ENCODE data around the gene RHOB. TPM values are rescaled to one million over a fixed set of nuclear protein-coding genes. Genes with fewer than 3 reads are reported as not detected.

The RHOB gene
- total RNA-seq, 4 donors from 2014 or later = 1,356 to 1,875 (median 1,699) TPM

GRCh38 chr2:20471148-20471547 is 24.3 kb downstream of the RHOB start:
- Histone ChIP-seq H3K27ac (no peak overlapping the region), H3K4me1 (peaks cover 0 to 24% (median 0%) of the 10 kb centered on the region in 4 donors), H3K4me3 (no peak overlapping the region), H3K36me3 (no peaks in the 10 kb centered on the region), H3K9me3 (no peaks in the 10 kb centered on the region), H3K27me3 (no peaks in the 10 kb centered on the region)
- TF ChIP-seq EP300 (IDR thresholded peaks at IDR 0.05) (no peak), CTCF (IDR thresholded peaks at IDR 0.05) (no peak), POLR2A (IDR thresholded peaks at IDR 0.05) (no peak)
- 81 to 96% methylated on average over 4 of the region's 4 CpGs for WGBS, 2 donors
- DNase-seq (ENCODE audit: low spot score in 2 of 2) = no peak

GRCh38 chr2:20471902-20472559 is 25.2 kb downstream of the RHOB start:
- 67 to 70% methylated on average over 1 of the region's 1 CpG for WGBS, 2 donors
- H3K27ac ChIP-seq = no peak overlapping the region
- H3K36me3 ChIP-seq = no peaks in the 10 kb centered on the region
- no peaks in the 10 kb centered on the region for H3K9me3 ChIP-seq
- H3K27me3 ChIP-seq = no peaks in the 10 kb centered on the region
- peaks cover 0 to 19% (median 0%) of the 10 kb centered on the region in 4 donors for H3K4me1 ChIP-seq
- DNase-seq (ENCODE audit: low spot score in 2 of 2) = no peak
- no peak for TF ChIP-seq CTCF (IDR thresholded peaks at IDR 0.05)
- H3K4me3 ChIP-seq = no peak overlapping the region

GRCh38 chr2:20472569-20472968 is 25.7 kb downstream of the RHOB start:
- no peak for DNase-seq (ENCODE audit: low spot score in 2 of 2)
- 89 to 93% methylated on average over 4 of the region's 4 CpGs for WGBS, 2 donors
- Histone ChIP-seq H3K4me1 (peaks cover 0 to 19% (median 0%) of the 10 kb centered on the region in 4 donors), H3K4me3 (no peak overlapping the region), H3K27me3 (no peaks in the 10 kb centered on the region), H3K9me3 (no peaks in the 10 kb centered on the region), H3K36me3 (no peaks in the 10 kb centered on the region), H3K27ac (no peak overlapping the region)
- TF ChIP-seq CTCF (IDR thresholded peaks at IDR 0.05) = no peak
- no peak for TF ChIP-seq EP300 (IDR thresholded peaks at IDR 0.05)
- no peak for TF ChIP-seq POLR2A (IDR thresholded peaks at IDR 0.05)

GRCh38 chr2:20473128-20473527 is 26.3 kb downstream of the RHOB start:
- WGBS, 2 donors = 75 to 77% methylated on average over 4 of the region's 4 CpGs
- H3K36me3 ChIP-seq = no peaks in the 10 kb centered on the region
- TF ChIP-seq EP300 (IDR thresholded peaks at IDR 0.05) = no peak
- no peak for TF ChIP-seq POLR2A (IDR thresholded peaks at IDR 0.05)
- TF ChIP-seq CTCF (IDR thresholded peaks at IDR 0.05) = no peak
- no peaks in the 10 kb centered on the region for H3K9me3 ChIP-seq
- H3K4me1 ChIP-seq = peaks cover 0 to 19% (median 0%) of the 10 kb centered on the region in 4 donors
- H3K27ac ChIP-seq = no peak overlapping the region
- no peak for DNase-seq (ENCODE audit: low spot score in 2 of 2)
- no peak overlapping the region for H3K4me3 ChIP-seq
- no peaks in the 10 kb centered on the region for H3K27me3 ChIP-seq

GRCh38 chr2:20474757-20475566 is 28.1 kb downstream of the RHOB start:
- Histone ChIP-seq H3K4me1 (peaks cover 0 to 19% (median 0%) of the 10 kb centered on the region in 4 donors), H3K4me3 (no peak overlapping the region), H3K27me3 (no peaks in the 10 kb centered on the region), H3K9me3 (no peaks in the 10 kb centered on the region), H3K36me3 (no peaks in the 10 kb centered on the region), H3K27ac (peak overlapping the region in 1 of 4 donors; percentile 29)
- TF ChIP-seq CTCF (IDR thresholded peaks at IDR 0.05) (no peak), EP300 (IDR thresholded peaks at IDR 0.05) (peak; percentile 51 to 53), POLR2A (IDR thresholded peaks at IDR 0.05) (no peak)
- no peak for DNase-seq (ENCODE audit: low spot score in 2 of 2)
- 78 to 79% methylated on average over 7 of the region's 7 CpGs for WGBS, 2 donors

All from tibial nerve (tissue), 4 donors.